HepG2 (cell line): ENCODE measurements around the gene TMEM222.

ENCODE experiments used
- CTCF ChIP-seq: sonication (generic); formaldehyde crosslinking; IDR thresholded peaks from 2 replicates; pipeline ENCODE4 v1.5.0; 2020; ENCODE audit warnings: mild to moderate bottlenecking, missing genetic modification reagents, moderate library complexity
- ELF4 ChIP-seq: sonication (generic); formaldehyde crosslinking; IDR thresholded peaks from 2 replicates; pipeline ENCODE4 v1.5.0; 2020; ENCODE audit warnings: missing genetic modification reagents, mild to moderate bottlenecking, moderate library complexity, borderline replicate concordance
- ERF ChIP-seq: IDR thresholded peaks from 2 replicates; pipeline ENCODE4 v1.6.1; 2018; ENCODE audit warnings: missing biosample characterization, missing genetic modification reagents
- FOXA1 ChIP-seq, 2 experiments: fragments of 450-650 bp in 1 of 2; sonication (generic) in 1 of 2; formaldehyde crosslinking in 1 of 2; IDR thresholded peaks; 2 replicates each; pipeline versions ENCODE4 v1.4.0 to v1.6.1; 2016 to 2020; ENCODE audit warnings: missing genetic modification reagents in 1 of 2
- NCOA2 ChIP-seq: sonication (generic); formaldehyde crosslinking; IDR thresholded peaks from 2 replicates; pipeline ENCODE4 v1.8.0; 2022; ENCODE audit warnings: inconsistent platforms
- NFATC3 ChIP-seq: sonication (generic); formaldehyde crosslinking; IDR thresholded peaks from 2 replicates; pipeline ENCODE4 v1.5.1; 2020; ENCODE audit warnings: mild to moderate bottlenecking, missing genetic modification reagents
- PAWR ChIP-seq: sonication (generic); formaldehyde crosslinking; IDR thresholded peaks from 2 replicates; pipeline ENCODE4 v1.4.0; 2020; ENCODE audit warnings: missing genetic modification reagents, mild to moderate bottlenecking, borderline replicate concordance
- SRF ChIP-seq: IDR thresholded peaks from 2 replicates; pipeline ENCODE4 v1.6.1; 2011; ENCODE audit warnings: mild to moderate bottlenecking, low read depth, low read length, moderate library complexity
- TCF7 ChIP-seq: sonication (generic); IDR thresholded peaks from 2 replicates; pipeline ENCODE4 v1.6.1; 2016; ENCODE audit warnings: antibody characterized with exemption, low read depth
- TCF7L2 ChIP-seq: IDR thresholded peaks from 2 replicates; pipeline ENCODE4 v1.6.1; 2011; ENCODE audit warnings: mild to moderate bottlenecking, low read depth, low read length, moderate library complexity
- ZBTB10 ChIP-seq: sonication (generic); formaldehyde crosslinking; IDR thresholded peaks from 2 replicates; pipeline ENCODE4 v1.4.0; 2020; ENCODE audit warnings: missing genetic modification reagents, borderline replicate concordance
- ZEB1 ChIP-seq: IDR thresholded peaks from 2 replicates; pipeline ENCODE4 v1.6.1; 2012; ENCODE audit warnings: mild to moderate bottlenecking, low read depth, inconsistent platforms; ENCODE audit not compliant: insufficient replicate concordance
- ZNF407 ChIP-seq: sonication (generic); formaldehyde crosslinking; IDR thresholded peaks from one replicate; pipeline ENCODE4 v1.5.1; 2020; ENCODE audit warnings: mild to moderate bottlenecking, missing genetic modification reagents; ENCODE audit errors: not compliant biosample characterization
- ZNF704 ChIP-seq: sonication (generic); formaldehyde crosslinking; IDR thresholded peaks from 2 replicates; pipeline ENCODE4 v1.8.1; 2023; ENCODE audit warnings: mild to moderate bottlenecking, inconsistent platforms, moderate library complexity, missing genetic modification reagents, borderline replicate concordance

- TF ChIP-seq NFATC3 (no peak), NCOA2 (CRISPR knock-in tag) (no peak), FOXA1 (IDR thresholded peaks at IDR 0.05) (no peak), FOXA1 (CRISPR knock-in tag; IDR thresholded peaks at IDR 0.05) (no peak), ERF (CRISPR knock-in tag) (no peak), ZNF704 (CRISPR knock-in tag) (no peak), PAWR (CRISPR knock-in tag) (no peak), TCF7 (no peak), SRF (no peak), ELF4 (no peak), CTCF (CRISPR knock-in tag) (no peak), ZEB1 (no peak), ZNF407 (CRISPR knock-in tag) (no peak), TCF7L2 (no peak), ZBTB10 (CRISPR knock-in tag) (no peak)
Observed at GRCh38 chr1:27307874-27308598, 13.9 kb upstream of the TMEM222 start.
